GM12878 (cell line): Measurements from ENCODE around the gene NPDC1. TPM values are rescaled to one million over a fixed set of nuclear protein-coding genes. Genes with fewer than 3 reads are reported as not detected.

Source experiments
- ATAC-seq: fragments of 200-7000 bp; cut with Tn5 transposase; 3 replicates; pipeline ENCODE4 v1.9.1; 2020; ENCODE audit warnings: mild to moderate bottlenecking, moderate library complexity
- BruUV-seq: library from RNA; stranded (reverse); fragments of 400-500 nt; replicated peaks from 2 replicates; lab custom pipeline; 2021; lab: Mats Ljungman, UMichigan
- CTCF ChIA-PET: fragments of 300-600 bp; sonication (Branson Sonifier 250); formaldehyde crosslinking; extraction: SDS; loops from one replicate; lab custom pipeline; 2021; ENCODE audit warnings: inconsistent platforms; lab: Yijun Ruan, JAX
- POLR2A ChIA-PET: fragments of 350-600 bp; formaldehyde crosslinking; extraction: SDS; loops from one replicate; lab custom pipeline; 2021; ENCODE audit warnings: inconsistent platforms; lab: Charles Lee
- RAD21 ChIA-PET: fragments of 300-600 bp; sonication (Branson Sonifier 250); formaldehyde crosslinking; loops from one replicate; lab custom pipeline; 2023; ENCODE audit warnings: antibody characterized with exemption; ENCODE audit not compliant: unreplicated experiment; lab: Charles Lee
- SMC1A ChIA-PET: fragments of 300-600 bp; sonication (Branson Sonifier 250); formaldehyde crosslinking; loops from one replicate; lab custom pipeline; 2023; ENCODE audit not compliant: unreplicated experiment, uncharacterized antibody; lab: Charles Lee
- DNase-seq: peaks from one replicate; pipeline ENCODE4 v3.0.0-alpha.2; 2011; ENCODE audit warnings: low read depth, low spot score
- FAIRE-seq: peaks from 3 replicates; lab custom pipeline; 2011; peaks lifted over from hg19 to GRCh38; lab: Jason Lieb, UNC
- H2AFZ ChIP-seq: 2 replicates; pipeline ENCODE4 v1.6.0; 2011; ENCODE audit warnings: low read depth, low read length, control low read depth; ENCODE audit not compliant: control insufficient read depth
- H3K27ac ChIP-seq: 2 replicates; pipeline ENCODE4 v1.5.1; 2011; ENCODE audit warnings: control low read depth; ENCODE audit not compliant: control insufficient read depth, insufficient read depth
- H3K27me3 ChIP-seq, 2 experiments: replicated peaks in 1 of 2; 2 replicates each; pipeline versions ENCODE4 v1.6.0 to v1.6.1; 2011; ENCODE audit warnings: low read length in 1 of 2; ENCODE audit not compliant: control insufficient read depth in 2 of 2, insufficient read depth in 2 of 2
- H3K36me3 ChIP-seq, 2 experiments: 2 replicates each; pipeline ENCODE4 v1.5.1; 2011; ENCODE audit warnings: low read length in 1 of 2; ENCODE audit not compliant: control insufficient read depth in 2 of 2, insufficient read depth in 2 of 2
- H3K4me1 ChIP-seq: 2 replicates; pipeline ENCODE4 v1.6.1; 2011; ENCODE audit warnings: mild to moderate bottlenecking, low read length, moderate library complexity, mixed read lengths; ENCODE audit not compliant: control insufficient read depth, insufficient read depth
- H3K4me2 ChIP-seq: 2 replicates; pipeline ENCODE4 v1.6.0; 2011; ENCODE audit warnings: control low read depth; ENCODE audit not compliant: control insufficient read depth, insufficient read depth
- H3K4me3 ChIP-seq: fragments of 200-600 bp; sonication (generic); 2 replicates; pipeline ENCODE4 v1.5.1; 2016
- H3K79me2 ChIP-seq: 2 replicates; pipeline ENCODE4 v1.6.0; 2011; ENCODE audit warnings: low read length; ENCODE audit not compliant: control insufficient read depth, insufficient read depth
- H3K9ac ChIP-seq: 2 replicates; pipeline ENCODE4 v1.8.0; 2011; ENCODE audit warnings: low read length, control low read depth, mixed read lengths; ENCODE audit not compliant: control insufficient read depth, insufficient read depth
- H3K9me3 ChIP-seq: replicated peaks from 3 replicates; pipeline ENCODE4 v1.5.1; 2011; ENCODE audit warnings: mild to moderate bottlenecking, low read length; ENCODE audit not compliant: control insufficient read depth, insufficient read depth
- H4K20me1 ChIP-seq: 2 replicates; pipeline ENCODE4 v1.6.0; 2011; ENCODE audit not compliant: control insufficient read depth, insufficient read depth
- BACH1 ChIP-seq: fragments of 450-650 bp; IDR thresholded peaks from 2 replicates; pipeline ENCODE4 v1.6.1; 2017; ENCODE audit warnings: mild to moderate bottlenecking, borderline replicate concordance
- BHLHE40 ChIP-seq, 2 experiments: fragments of 450-650 bp in 1 of 2; IDR thresholded peaks; 2 replicates each; pipeline ENCODE4 v1.6.1; 2011 to 2017; ENCODE audit warnings: low read depth in 2 of 2, borderline replicate concordance in 1 of 2, improper control_type of control experiment in 1 of 2, low read length in 1 of 2, mild to moderate bottlenecking in 1 of 2
- CHD2 ChIP-seq: IDR thresholded peaks from 2 replicates; pipeline ENCODE4 v1.6.1; 2011; ENCODE audit warnings: low read depth, low read length, improper control_type of control experiment, borderline replicate concordance
- JUNB ChIP-seq: IDR thresholded peaks from 2 replicates; pipeline ENCODE4 v1.6.1; 2016; ENCODE audit warnings: antibody characterized with exemption, mild to moderate bottlenecking
- KDM1A ChIP-seq: fragments of 200-600 bp; sonication (generic); IDR thresholded peaks from 2 replicates; pipeline ENCODE4 v1.6.1; 2016; ENCODE audit warnings: borderline replicate concordance
- MTA2 ChIP-seq: fragments of 450-650 bp; IDR thresholded peaks from 2 replicates; pipeline ENCODE4 v1.6.1; 2016; ENCODE audit warnings: low read depth, mild to moderate bottlenecking, moderate library complexity
- NR2F1 ChIP-seq: fragments of 450-650 bp; conservative IDR thresholded peaks from 2 replicates; pipeline ENCODE4 v1.6.1; 2017; ENCODE audit warnings: mild to moderate bottlenecking
- PML ChIP-seq: IDR thresholded peaks from 2 replicates; pipeline ENCODE4 v1.6.1; 2012; ENCODE audit warnings: low read length, inconsistent platforms
- RB1 ChIP-seq: fragments of 450-650 bp; formaldehyde crosslinking; IDR thresholded peaks from 2 replicates; pipeline ENCODE4 v1.6.1; 2017; ENCODE audit warnings: mild to moderate bottlenecking, borderline replicate concordance
- RFX5 ChIP-seq: IDR thresholded peaks from 2 replicates; pipeline ENCODE4 v1.6.1; 2011; ENCODE audit warnings: low read depth, low read length, improper control_type of control experiment
- RUNX3 ChIP-seq: IDR thresholded peaks from 2 replicates; pipeline ENCODE4 v1.6.1; 2012; ENCODE audit warnings: low read length, inconsistent platforms
- SMAD1 ChIP-seq: fragments of 450-650 bp; IDR thresholded peaks from 2 replicates; pipeline ENCODE4 v1.6.1; 2018; ENCODE audit warnings: mild to moderate bottlenecking, low read depth; ENCODE audit not compliant: partially characterized antibody
- SMC3 ChIP-seq: IDR thresholded peaks from 2 replicates; pipeline ENCODE4 v1.6.1; 2011; ENCODE audit warnings: low read length, improper control_type of control experiment, borderline replicate concordance
- SP1 ChIP-seq: IDR thresholded peaks from one replicate; pipeline ENCODE4 v1.6.1; 2011; ENCODE audit warnings: low read depth, low read length
- SPI1 ChIP-seq: IDR thresholded peaks from 2 replicates; pipeline ENCODE4 v1.6.1; 2011; ENCODE audit warnings: low read depth, mild to moderate bottlenecking, low read length, moderate library complexity, borderline replicate concordance; ENCODE audit not compliant: insufficient read depth
- SUPT20H ChIP-seq: IDR thresholded peaks from 2 replicates; pipeline ENCODE4 v1.6.1; 2011; ENCODE audit warnings: low read depth, mild to moderate bottlenecking, low read length, moderate library complexity, borderline replicate concordance; ENCODE audit not compliant: control insufficient read depth
- TCF12 ChIP-seq: IDR thresholded peaks from 2 replicates; pipeline ENCODE4 v1.6.1; 2011; ENCODE audit warnings: low read depth, mild to moderate bottlenecking, low read length
- TCF3 ChIP-seq: IDR thresholded peaks from 2 replicates; pipeline ENCODE4 v1.6.1; 2012; ENCODE audit warnings: low read depth, mild to moderate bottlenecking, low read length, borderline replicate concordance; ENCODE audit not compliant: insufficient read depth
- ZNF207 ChIP-seq: fragments of 450-650 bp; IDR thresholded peaks from 2 replicates; pipeline ENCODE4 v1.6.1; 2014; ENCODE audit warnings: antibody characterized with exemption, mild to moderate bottlenecking, borderline replicate concordance
- WGBS: methylation state at CpG from one replicate; pipeline ENCODE4 v1.1.6; 2016; ENCODE audit warnings: low lambda C conversion rate; ENCODE audit not compliant: insufficient replicate concordance, insufficient coverage; ENCODE audit errors: missing lambda C conversion rate; 5-methylcytosine and 5-hydroxymethylcytosine counted together
- in situ Hi-C: fragments of 300-500 bp; cut with MboI; formaldehyde crosslinking; loops from 9 replicates; pipeline ENCODE4 v1.14.3; 2018; ENCODE audit warnings: mixed read lengths
- intact Hi-C: fragments of 100-400 bp; cut with micrococcal nuclease; formaldehyde crosslinking; loops from one replicate; pipeline ENCODE4 v1.14.2; 2022; ENCODE audit not compliant: unreplicated experiment
- polyA plus RNA-seq, 11 experiments: library from polyadenylated mRNA; depleted of rRNA in 4 of 11; unstranded in 6 of 11; stranded (reverse) in 5 of 11; fragments of >200 nt; fragmentation: Nextera tagmentation in 4 of 11; fragmentation: Illumina TruSeq in 1 of 11; extraction: Ambion mirVana in 4 of 11; extraction: Trizol in 1 of 11; gene quantifications; 1 replicate in 1 of 11; 2 replicates in 10 of 11; pipeline versions ENCODE4 v1.2.1 to v1.2.3, GENCODE V29; 2011 to 2016; ENCODE audit warnings: inconsistent platforms in 2 of 11, missing spikeins in 2 of 11, low read depth in 1 of 11
- total RNA-seq, 4 experiments: library from RNA; depleted of rRNA in 3 of 4; stranded (reverse); fragments of >200 nt in 3 of 4; fragmentation: Illumina TruSeq in 1 of 4; extraction: Trizol in 1 of 4; gene quantifications; 2 replicates each; pipeline versions ENCODE4 v1.2.1 to v1.2.3, GENCODE V29; 2013 to 2021
- TF ChIP-seq, protein P1 (sequence below): fragments of 450-650 bp; IDR thresholded peaks from 2 replicates; pipeline ENCODE4 v1.6.1; 2017; ENCODE audit warnings: mild to moderate bottlenecking, moderate library complexity

Gene NPDC1
- total and polyA plus RNA-seq, 10 of the 15 experiments (the other 5 are each of a cell fraction or from before 2014, with no cell fraction given) = 0.04 to 1.7 (median 0.77) TPM; not detected in 2

- no peaks in the 10 kb centered on the region for H3K79me2 ChIP-seq
- no TSS peak for BruUV-seq
- peaks cover 0 to 2% of the 10 kb centered on the region in 2 experiments; a peak in 2 of 4 replicates for H3K27me3 ChIP-seq
- ChIA-PET CTCF (interaction anchor here (0.6 to 4.7 kb wide), 52 partner anchors 10 to 302 kb away, joined by 3 to 65 read pairs (median 5); partner anchors contain the start of genes AJM1, C8G, CLIC3 and MAN1B1), RAD21 (interaction anchor here (0.8 to 2.1 kb wide), 10 partner anchors 18 to 263 kb away, joined by 3 to 23 read pairs (median 4); partner anchors contain the start of genes AJM1 and TRAF2), SMC1A (interaction anchor here (0.8 to 2.1 kb wide), 5 partner anchors 39 to 81 kb away, joined by 3 to 14 read pairs (median 4); no protein-coding TSS in a partner anchor), POLR2A (interaction anchor here (0.5 to 1.0 kb wide), 4 partner anchors 37 to 302 kb away, joined by 3 to 5 read pairs (median 4); partner anchors contain the start of genes PAXX and TRAF2)
- FAIRE-seq = peak; percentile 91
- H3K9ac ChIP-seq = no peak overlapping the region
- no peaks in the 10 kb centered on the region for H3K36me3 ChIP-seq
- H3K4me3 ChIP-seq = no peak overlapping the region
- H3K9me3 ChIP-seq = no peaks in the 10 kb centered on the region
- no peak for DNase-seq
- H3K4me1 ChIP-seq = peaks cover 41% of the 10 kb centered on the region
- intact Hi-C loops (no loop called here), in situ Hi-C loops (no loop called here)
- peak; percentile 86 for ATAC-seq
- H3K4me2 ChIP-seq = peak overlapping the region; percentile 77
- no peak overlapping the region for H3K27ac ChIP-seq
- under 1% methylated on average over 19 of the region's 19 CpGs for WGBS
- no peaks in the 10 kb centered on the region for H4K20me1 ChIP-seq
- no peak overlapping the region for H2AFZ ChIP-seq
- TF ChIP-seq KDM1A (no peak), TCF3 (no peak), ZNF207 (no peak), SMAD1 (no peak), SP1 (peak; percentile 10), TCF12 (0 out of 2 replicates have a peak, but pooled peaks have one; percentile 18), SUPT20H (no peak), JUNB (no peak), BACH1 (0 out of 2 replicates have a peak, but pooled peaks have one; percentile 37), NR2F1 (peak; percentile 94), CHD2 (no peak), SPI1 (no peak), RFX5 (no peak), RUNX3 (0 out of 2 replicates have a peak, but pooled peaks have one; percentile 10), SMC3 (peak; percentile 45; the same call in 1 of the 2 replicates), PML (no peak), BHLHE40 (IDR thresholded peaks at IDR 0.05; ENCODE audit: borderline replicate concordance in 1 of 2, low read depth in 2 of 2, low read length in 1 of 2) (peak in 1 of 2 experiments; percentile 37; a peak in 1 of 4 replicates), RB1 (no peak), MTA2 (0 out of 2 replicates have a peak, but pooled peaks have one; percentile 26)
- TF ChIP-seq, protein P1, sequence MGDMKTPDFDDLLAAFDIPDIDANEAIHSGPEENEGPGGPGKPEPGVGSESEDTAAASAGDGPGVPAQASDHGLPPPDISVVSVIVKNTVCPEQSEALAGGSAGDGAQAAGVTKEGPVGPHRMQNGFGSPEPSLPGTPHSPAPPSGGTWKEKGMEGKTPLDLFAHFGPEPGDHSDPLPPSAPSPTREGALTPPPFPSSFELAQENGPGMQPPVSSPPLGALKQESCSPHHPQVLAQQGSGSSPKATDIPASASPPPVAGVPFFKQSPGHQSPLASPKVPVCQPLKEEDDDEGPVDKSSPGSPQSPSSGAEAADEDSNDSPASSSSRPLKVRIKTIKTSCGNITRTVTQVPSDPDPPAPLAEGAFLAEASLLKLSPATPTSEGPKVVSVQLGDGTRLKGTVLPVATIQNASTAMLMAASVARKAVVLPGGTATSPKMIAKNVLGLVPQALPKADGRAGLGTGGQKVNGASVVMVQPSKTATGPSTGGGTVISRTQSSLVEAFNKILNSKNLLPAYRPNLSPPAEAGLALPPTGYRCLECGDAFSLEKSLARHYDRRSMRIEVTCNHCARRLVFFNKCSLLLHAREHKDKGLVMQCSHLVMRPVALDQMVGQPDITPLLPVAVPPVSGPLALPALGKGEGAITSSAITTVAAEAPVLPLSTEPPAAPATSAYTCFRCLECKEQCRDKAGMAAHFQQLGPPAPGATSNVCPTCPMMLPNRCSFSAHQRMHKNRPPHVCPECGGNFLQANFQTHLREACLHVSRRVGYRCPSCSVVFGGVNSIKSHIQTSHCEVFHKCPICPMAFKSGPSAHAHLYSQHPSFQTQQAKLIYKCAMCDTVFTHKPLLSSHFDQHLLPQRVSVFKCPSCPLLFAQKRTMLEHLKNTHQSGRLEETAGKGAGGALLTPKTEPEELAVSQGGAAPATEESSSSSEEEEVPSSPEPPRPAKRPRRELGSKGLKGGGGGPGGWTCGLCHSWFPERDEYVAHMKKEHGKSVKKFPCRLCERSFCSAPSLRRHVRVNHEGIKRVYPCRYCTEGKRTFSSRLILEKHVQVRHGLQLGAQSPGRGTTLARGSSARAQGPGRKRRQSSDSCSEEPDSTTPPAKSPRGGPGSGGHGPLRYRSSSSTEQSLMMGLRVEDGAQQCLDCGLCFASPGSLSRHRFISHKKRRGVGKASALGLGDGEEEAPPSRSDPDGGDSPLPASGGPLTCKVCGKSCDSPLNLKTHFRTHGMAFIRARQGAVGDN = no peak
These were observed 16.7 kb downstream of the NPDC1 start for GRCh38 chr9:137029058-137029936.
